Activated naive CD4-positive, alpha-beta T cell treated with anti-CD3 and anti-CD28 coated beads, Interleukin-2, amount 50 U/mL, for 24 hours (primary cell): ENCODE results near the gene TBC1D5.
"Not testable (repeated sequence)": the region's sequence is repeated elsewhere in the genome, so short reads cannot be mapped to it uniquely, and the experiment has no call there.

Experiments
- H3K27ac Mint-ChIP-seq: one replicate; pipeline ENCODE4 v1.8.0; 2021; ENCODE audit warnings: mild to moderate bottlenecking, mixed read lengths
- H3K27me3 Mint-ChIP-seq: one replicate; pipeline ENCODE4 v1.8.0; 2021; ENCODE audit warnings: mixed read lengths
- H3K36me3 Mint-ChIP-seq: one replicate; pipeline ENCODE4 v1.8.0; 2021; ENCODE audit warnings: mixed read lengths
- H3K4me1 Mint-ChIP-seq: one replicate; pipeline ENCODE4 v1.8.0; 2021; ENCODE audit warnings: mixed read lengths
- H3K4me3 Mint-ChIP-seq: one replicate; pipeline ENCODE4 v1.8.0; 2021; ENCODE audit warnings: mild to moderate bottlenecking, mixed read lengths
- H3K9me3 Mint-ChIP-seq: one replicate; pipeline ENCODE4 v1.8.0; 2021; ENCODE audit warnings: mixed read lengths

TBC1D5 gene

DNA sequence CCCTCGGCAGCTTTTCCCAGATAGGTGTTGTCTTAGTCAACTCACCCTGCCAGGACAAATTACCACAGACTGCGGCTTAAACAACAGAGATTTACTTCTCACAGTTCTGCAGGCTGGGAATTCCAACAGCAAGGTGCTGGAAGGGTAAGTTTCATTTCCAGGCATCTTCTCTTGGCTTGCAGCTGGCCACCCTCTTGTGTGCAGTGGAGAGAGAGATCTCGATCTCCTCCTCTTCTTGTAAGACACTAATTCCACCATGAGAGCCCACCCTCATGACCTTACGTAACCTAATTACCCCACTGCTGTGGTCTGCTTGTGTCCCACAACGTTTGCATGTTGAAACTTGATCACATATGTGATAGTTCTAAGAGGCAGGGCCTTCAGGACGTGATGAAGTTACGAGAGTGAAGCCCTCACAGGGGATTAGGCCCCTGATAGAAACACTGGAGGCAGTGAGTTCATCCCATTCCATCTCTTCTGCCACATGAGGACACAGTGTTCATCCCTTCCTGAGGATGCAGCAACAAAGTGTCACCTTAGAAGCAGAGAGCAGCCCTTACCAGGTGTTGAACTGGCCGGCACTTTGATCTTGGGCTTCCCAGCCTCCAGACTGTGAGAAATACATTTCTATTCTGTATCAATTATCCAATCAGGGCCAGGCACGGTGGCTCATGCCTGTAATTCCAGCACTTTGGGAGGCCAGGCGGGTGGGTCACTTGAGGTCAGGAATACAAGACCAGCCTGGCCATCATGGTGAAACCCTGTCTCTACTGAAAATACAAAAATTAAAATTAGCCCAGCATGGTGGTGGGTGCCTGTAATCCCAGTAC lies 609.9 kb downstream of the TBC1D5 start:
- Mint-ChIP-seq H3K36me3 (no peaks in the 10 kb centered on the region), H3K27ac (no peak overlapping the region), H3K4me1 (no peaks in the 10 kb centered on the region), H3K4me3 (no peak overlapping the region), H3K9me3 (no peaks in the 10 kb centered on the region), H3K27me3 (no peaks in the 10 kb centered on the region)

- Mint-ChIP-seq H3K4me1 (no peaks in the 10 kb centered on the region), H3K27me3 (no peaks in the 10 kb centered on the region), H3K9me3 (no peaks in the 10 kb centered on the region), H3K36me3 (peaks cover 2% of the 10 kb centered on the region), H3K4me3 (no peak overlapping the region), H3K27ac (no peak overlapping the region)
Measured at GRCh38 chr3:17130956-17131355, 611.5 kb downstream of the TBC1D5 start.

- Mint-ChIP-seq H3K27ac (no peak overlapping the region), H3K36me3 (peaks cover 2% of the 10 kb centered on the region), H3K4me3 (no peak overlapping the region), H3K27me3 (no peaks in the 10 kb centered on the region), H3K4me1 (no peaks in the 10 kb centered on the region), H3K9me3 (no peaks in the 10 kb centered on the region)
Measured at GRCh38 chr3:17129556-17129955, 612.9 kb downstream of the TBC1D5 start.

- not testable (repeated sequence) for H3K9me3 Mint-ChIP-seq, H3K4me3 Mint-ChIP-seq, H3K27ac Mint-ChIP-seq, H3K27me3 Mint-ChIP-seq, H3K36me3 Mint-ChIP-seq, H3K4me1 Mint-ChIP-seq
Measured at GRCh38 chr3:17128671-17129070, 613.8 kb downstream of the TBC1D5 start.

GRCh38 chr3:17125738-17126442 lies 616.5 kb downstream of the TBC1D5 start:
- no peak overlapping the region for H3K27ac Mint-ChIP-seq
- no peak overlapping the region for H3K4me3 Mint-ChIP-seq
- H3K9me3 Mint-ChIP-seq: no peaks in the 10 kb centered on the region
- no peaks in the 10 kb centered on the region for H3K27me3 Mint-ChIP-seq
- peaks cover 2% of the 10 kb centered on the region for H3K36me3 Mint-ChIP-seq
- no peaks in the 10 kb centered on the region for H3K4me1 Mint-ChIP-seq

DNA sequence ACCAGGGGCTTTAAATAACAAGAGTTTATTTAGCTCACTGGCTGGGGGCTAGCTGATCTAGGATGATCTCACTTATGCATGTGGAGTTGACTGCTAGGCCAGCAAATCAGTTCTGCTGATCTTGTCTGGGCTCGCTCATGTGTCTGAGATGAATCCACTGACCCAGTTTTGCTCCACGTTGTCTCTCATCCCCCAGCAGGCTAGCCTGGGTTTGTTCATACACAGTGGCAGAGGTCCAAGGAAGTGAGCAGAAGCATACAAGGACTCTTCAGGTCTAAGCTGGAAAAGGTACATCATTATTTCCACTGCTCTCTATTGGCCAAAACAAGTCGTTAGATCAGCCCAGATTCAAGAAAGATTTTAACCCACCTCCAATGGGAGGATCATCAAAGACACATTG lies 619.7 kb downstream of the TBC1D5 start:
- Mint-ChIP-seq H3K4me1 (no peaks in the 10 kb centered on the region), H3K27ac (no peak overlapping the region), H3K9me3 (no peaks in the 10 kb centered on the region), H3K36me3 (peaks cover 2% of the 10 kb centered on the region), H3K4me3 (no peak overlapping the region), H3K27me3 (no peaks in the 10 kb centered on the region)

DNA sequence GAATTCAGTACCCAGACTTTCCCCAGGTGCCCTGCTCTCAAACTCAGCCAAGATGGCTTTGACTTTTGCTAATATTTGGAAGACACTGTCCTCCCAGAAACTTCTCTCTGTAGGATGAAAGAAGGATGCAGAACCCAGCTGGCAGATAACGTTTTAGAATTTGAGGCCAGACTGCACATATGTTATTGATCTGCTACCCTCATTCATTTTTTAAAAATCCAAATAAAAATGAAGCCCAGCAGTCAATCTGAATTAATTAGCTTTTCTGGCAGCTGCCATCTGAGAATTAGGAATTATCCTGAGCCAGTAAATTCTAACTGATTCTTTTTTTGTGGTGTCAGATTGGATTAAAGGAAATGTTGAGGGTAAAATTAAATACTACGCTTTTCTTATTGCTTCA lies 621.1 kb downstream of the TBC1D5 start:
- no peaks in the 10 kb centered on the region for H3K36me3 Mint-ChIP-seq

GRCh38 chr3:17120115-17120514 lies 622.3 kb downstream of the TBC1D5 start:
- H3K27ac Mint-ChIP-seq: no peak overlapping the region
- no peaks in the 10 kb centered on the region for H3K4me1 Mint-ChIP-seq
- no peaks in the 10 kb centered on the region for H3K9me3 Mint-ChIP-seq
- no peak overlapping the region for H3K4me3 Mint-ChIP-seq
- H3K36me3 Mint-ChIP-seq: no peaks in the 10 kb centered on the region
- no peaks in the 10 kb centered on the region for H3K27me3 Mint-ChIP-seq

More for the DNA sequence above, 621.1 kb downstream of the TBC1D5 start:
- no peaks in the 10 kb centered on the region for H3K4me1 Mint-ChIP-seq
- H3K9me3 Mint-ChIP-seq: no peaks in the 10 kb centered on the region
- no peaks in the 10 kb centered on the region for H3K27me3 Mint-ChIP-seq
- H3K27ac Mint-ChIP-seq: no peak overlapping the region
- no peak overlapping the region for H3K4me3 Mint-ChIP-seq

GRCh38 chr3:17119201-17120072 lies 623.0 kb downstream of the TBC1D5 start:
- no peaks in the 10 kb centered on the region for H3K9me3 Mint-ChIP-seq
- H3K4me1 Mint-ChIP-seq: no peaks in the 10 kb centered on the region
- no peak overlapping the region for H3K4me3 Mint-ChIP-seq
- peak overlapping the region; percentile 48 for H3K27ac Mint-ChIP-seq
- H3K27me3 Mint-ChIP-seq: no peaks in the 10 kb centered on the region
- H3K36me3 Mint-ChIP-seq: no peaks in the 10 kb centered on the region

DNA sequence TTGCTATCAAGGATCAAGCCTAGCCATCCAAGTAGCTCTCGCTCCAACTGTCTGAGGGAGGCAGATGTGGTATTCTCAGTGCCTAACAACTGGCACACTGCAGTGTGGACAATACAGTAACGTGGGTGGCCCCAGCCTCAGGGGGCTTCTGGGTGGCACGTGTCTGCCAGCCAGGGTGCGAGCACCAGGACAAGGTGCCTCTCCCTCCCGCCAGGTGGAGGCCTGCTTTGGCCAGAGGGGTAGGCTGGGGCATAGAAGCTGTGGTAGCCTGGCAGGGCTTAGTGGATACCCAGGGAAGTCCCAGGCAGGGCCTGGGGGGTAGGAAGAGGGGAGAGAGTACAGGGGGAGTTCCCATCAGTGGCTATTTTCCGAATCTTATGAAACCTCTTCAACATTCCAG lies 623.7 kb downstream of the TBC1D5 start:
- peak overlapping the region; percentile 18 for H3K27ac Mint-ChIP-seq
- no peaks in the 10 kb centered on the region for H3K36me3 Mint-ChIP-seq
- H3K9me3 Mint-ChIP-seq: no peaks in the 10 kb centered on the region
- no peaks in the 10 kb centered on the region for H3K4me1 Mint-ChIP-seq
- H3K4me3 Mint-ChIP-seq: no peak overlapping the region
- H3K27me3 Mint-ChIP-seq: no peaks in the 10 kb centered on the region

DNA sequence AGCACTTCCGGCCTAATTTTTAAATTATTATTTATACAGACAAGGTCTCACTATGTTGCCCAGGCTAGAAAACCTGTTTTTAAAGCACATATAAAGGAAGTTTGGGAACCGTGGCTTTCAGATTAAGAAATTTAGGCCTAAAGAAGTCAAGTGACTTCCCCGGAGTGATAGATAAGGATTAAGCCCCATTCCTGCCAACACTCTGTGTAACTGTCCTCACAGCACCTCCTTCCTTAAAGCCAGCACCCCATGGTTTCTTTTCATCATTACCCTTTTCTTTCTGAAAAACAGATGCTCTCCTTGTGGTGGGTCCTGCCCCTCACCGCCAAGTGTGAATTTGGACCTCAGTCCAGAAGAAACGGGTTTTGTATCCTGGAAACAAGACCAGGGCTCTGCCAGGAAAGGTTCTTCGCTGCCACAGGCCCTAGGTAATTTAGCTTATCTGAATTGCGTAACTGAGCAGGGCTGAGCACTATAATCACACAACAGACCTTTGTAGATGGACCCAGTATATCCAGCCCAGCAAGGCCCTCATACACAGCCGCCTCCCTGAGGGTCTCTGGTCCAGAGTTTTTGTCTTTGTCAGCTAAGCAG lies 626.3 kb downstream of the TBC1D5 start:
- Mint-ChIP-seq H3K27me3 (no peaks in the 10 kb centered on the region), H3K4me3 (no peak overlapping the region), H3K27ac (no peak overlapping the region), H3K36me3 (no peaks in the 10 kb centered on the region), H3K9me3 (no peaks in the 10 kb centered on the region), H3K4me1 (no peaks in the 10 kb centered on the region)

DNA sequence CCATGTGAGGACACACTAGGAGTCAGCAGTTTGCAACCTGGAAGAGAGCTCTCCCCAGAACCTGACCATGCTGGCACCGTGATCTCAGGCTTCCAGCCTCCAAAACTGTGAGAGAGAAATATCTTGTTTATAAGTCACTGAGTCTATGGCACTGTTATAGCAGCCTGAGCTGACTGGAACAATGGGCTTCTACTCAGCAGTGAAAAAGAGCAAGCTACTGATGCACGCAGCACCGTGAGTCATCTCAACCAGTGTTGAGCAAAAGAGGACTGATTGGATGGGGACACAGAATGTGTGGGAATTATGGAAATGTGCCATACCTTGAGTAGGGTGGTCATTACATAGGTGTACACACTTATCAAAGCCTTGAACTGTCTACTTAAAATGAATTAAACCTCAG lies 627.2 kb downstream of the TBC1D5 start:
- Mint-ChIP-seq H3K27ac (no peak overlapping the region), H3K9me3 (no peaks in the 10 kb centered on the region), H3K4me1 (no peaks in the 10 kb centered on the region), H3K36me3 (no peaks in the 10 kb centered on the region), H3K27me3 (no peaks in the 10 kb centered on the region), H3K4me3 (no peak overlapping the region)

DNA sequence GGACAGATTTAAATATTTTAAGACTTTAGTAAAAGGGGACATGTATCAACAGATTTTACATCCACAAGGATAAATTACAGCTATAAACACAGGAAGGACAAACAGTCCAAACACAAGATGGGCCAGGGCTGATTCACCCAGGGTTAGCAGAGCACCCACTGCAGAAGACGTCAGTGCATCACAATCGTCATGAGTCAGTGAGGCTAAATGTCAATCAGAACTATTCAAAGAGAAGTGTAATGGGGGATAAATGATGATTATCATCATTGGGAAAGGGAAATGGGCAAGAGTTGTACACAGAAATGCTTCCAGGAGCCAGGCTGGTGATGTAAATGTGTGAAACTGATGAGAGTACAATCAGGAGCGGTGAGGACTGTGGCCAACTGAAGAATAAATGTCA lies 630.8 kb downstream of the TBC1D5 start:
- H3K27me3 Mint-ChIP-seq: no peaks in the 10 kb centered on the region

DNA sequence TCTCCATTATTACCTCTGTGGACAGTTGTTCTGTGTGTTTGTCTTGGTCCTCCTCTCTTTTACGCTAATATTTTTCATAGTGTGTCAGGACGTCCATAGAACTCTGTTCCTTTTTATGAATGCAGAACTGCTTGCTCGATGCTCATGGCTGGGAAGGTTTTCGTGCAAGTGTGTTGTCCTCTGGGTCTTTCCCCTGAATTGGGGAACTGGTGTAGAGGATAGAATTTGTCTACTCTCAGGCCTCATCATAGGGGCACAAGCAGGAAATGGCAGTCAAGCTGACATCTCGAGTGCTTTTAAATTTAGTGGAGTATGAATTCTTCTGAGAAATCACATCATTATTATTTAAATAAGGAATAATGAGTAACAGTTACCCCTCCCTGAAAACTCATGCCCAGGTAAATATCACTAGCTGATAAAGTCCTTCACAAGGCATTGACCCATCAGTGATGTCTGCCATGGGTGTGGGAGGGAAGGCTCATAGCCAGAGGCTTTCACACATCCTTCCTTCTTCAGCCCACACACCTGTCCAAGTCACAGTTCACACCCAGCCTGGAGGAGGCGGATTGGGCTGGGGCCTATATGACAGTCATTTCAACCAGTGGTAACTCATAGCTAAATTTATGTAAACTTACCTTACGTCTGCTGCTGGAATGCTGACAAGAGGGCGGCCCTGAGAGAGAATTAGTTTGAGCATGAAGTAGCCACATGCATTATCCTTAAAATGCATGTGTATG lies 631.6 kb downstream of the TBC1D5 start:
- Mint-ChIP-seq H3K27ac (no peak overlapping the region), H3K36me3 (no peaks in the 10 kb centered on the region), H3K4me3 (no peak overlapping the region), H3K4me1 (no peaks in the 10 kb centered on the region), H3K9me3 (no peaks in the 10 kb centered on the region), H3K27me3 (no peaks in the 10 kb centered on the region)

More for the DNA sequence above, 630.8 kb downstream of the TBC1D5 start:
- Mint-ChIP-seq H3K4me1 (no peaks in the 10 kb centered on the region), H3K4me3 (no peak overlapping the region), H3K27ac (peak overlapping the region; percentile 31), H3K36me3 (no peaks in the 10 kb centered on the region), H3K9me3 (no peaks in the 10 kb centered on the region)
